Astrocyte (in vitro differentiated cells and primary cell): ENCODE results near the gene NKAIN2. TPM values are rescaled to one million over a fixed set of nuclear protein-coding genes. Genes with fewer than 3 reads are reported as not detected.
"Not testable (repeated sequence)": the region's sequence is repeated elsewhere in the genome, so short reads cannot be mapped to it uniquely, and the experiment has no call there.

Source experiments
- DNase-seq: peaks from one replicate; pipeline ENCODE4 v3.0.0-alpha.2; 2010; ENCODE audit warnings: low read depth
- FAIRE-seq: peaks from 2 replicates; lab custom pipeline; 2011; peaks lifted over from hg19 to GRCh38; lab: Jason Lieb, UNC
- H2AFZ ChIP-seq: 2 replicates; pipeline ENCODE4 v1.6.0; 2012; ENCODE audit warnings: low read depth, low read length, inconsistent platforms
- H3K27ac ChIP-seq: 2 replicates; pipeline ENCODE4 v1.5.1; 2011; ENCODE audit warnings: low read depth, low read length, inconsistent platforms
- H3K27me3 ChIP-seq: 2 replicates; pipeline ENCODE4 v1.6.0; 2011; ENCODE audit warnings: low read length, inconsistent platforms; ENCODE audit not compliant: insufficient read depth
- H3K36me3 ChIP-seq: 2 replicates; pipeline ENCODE4 v1.5.1; 2011; ENCODE audit warnings: low read length, inconsistent platforms; ENCODE audit not compliant: insufficient read depth
- H3K4me1 ChIP-seq: 2 replicates; pipeline ENCODE4 v1.5.1; 2011; ENCODE audit warnings: low read length, inconsistent platforms; ENCODE audit not compliant: insufficient read depth
- H3K4me2 ChIP-seq: 2 replicates; pipeline ENCODE4 v1.6.0; 2012; ENCODE audit warnings: low read length, inconsistent platforms
- H3K4me3 ChIP-seq: 2 replicates; pipeline ENCODE4 v1.5.1; 2011; ENCODE audit warnings: low read depth, mild to moderate bottlenecking, low read length, inconsistent platforms; ENCODE audit not compliant: insufficient read depth
- H3K79me2 ChIP-seq: 2 replicates; pipeline ENCODE4 v1.6.0; 2012; ENCODE audit warnings: mild to moderate bottlenecking, low read length, inconsistent platforms; ENCODE audit not compliant: insufficient read depth
- H3K9ac ChIP-seq: 2 replicates; pipeline ENCODE4 v1.6.0; 2012; ENCODE audit warnings: mild to moderate bottlenecking, low read length, inconsistent platforms
- H3K9me3 ChIP-seq: 2 replicates; pipeline ENCODE4 v1.5.1; 2012; ENCODE audit warnings: low read depth, mild to moderate bottlenecking, low read length, inconsistent platforms; ENCODE audit not compliant: insufficient read depth
- H4K20me1 ChIP-seq: 2 replicates; pipeline ENCODE4 v1.6.0; 2012; ENCODE audit warnings: low read length, inconsistent platforms; ENCODE audit not compliant: insufficient read depth
- H3K27ac Mint-ChIP-seq: one replicate; pipeline ENCODE4 v1.8.0; 2021; ENCODE audit warnings: mild to moderate bottlenecking, mixed read lengths; ENCODE audit not compliant: unreplicated experiment
- H3K27me3 Mint-ChIP-seq: one replicate; pipeline ENCODE4 v1.8.0; 2021; ENCODE audit warnings: low read depth, mixed read lengths; ENCODE audit not compliant: unreplicated experiment
- H3K36me3 Mint-ChIP-seq: one replicate; pipeline ENCODE4 v1.8.0; 2021; ENCODE audit warnings: low read depth, mixed read lengths; ENCODE audit not compliant: unreplicated experiment
- H3K4me1 Mint-ChIP-seq: one replicate; pipeline ENCODE4 v1.8.0; 2021; ENCODE audit warnings: low read depth, mixed read lengths; ENCODE audit not compliant: unreplicated experiment
- H3K4me3 Mint-ChIP-seq: one replicate; pipeline ENCODE4 v1.8.0; 2021; ENCODE audit warnings: mild to moderate bottlenecking, moderate library complexity, mixed read lengths; ENCODE audit not compliant: unreplicated experiment
- H3K9me3 Mint-ChIP-seq: one replicate; pipeline ENCODE4 v1.8.0; 2021; ENCODE audit warnings: mild to moderate bottlenecking, mixed read lengths; ENCODE audit not compliant: unreplicated experiment
- EZH2 ChIP-seq: IDR thresholded peaks from 2 replicates; pipeline ENCODE4 v1.6.1; 2012; ENCODE audit warnings: mild to moderate bottlenecking, low read length, inconsistent platforms; ENCODE audit not compliant: insufficient read depth
- total RNA-seq: library from RNA; stranded (reverse); gene quantifications from 2 replicates; pipeline ENCODE4 v1.2.1, GENCODE V29; 2021
- TF ChIP-seq, protein P1 (sequence below): IDR thresholded peaks from 2 replicates; pipeline ENCODE4 v1.5.1; 2011; ENCODE audit warnings: low read depth, mild to moderate bottlenecking, inconsistent platforms, low read length, moderate library complexity; ENCODE audit not compliant: insufficient read depth

Gene NKAIN2
- total RNA-seq, 1 donor from 2014 or later, result 0.07 TPM

DNA sequence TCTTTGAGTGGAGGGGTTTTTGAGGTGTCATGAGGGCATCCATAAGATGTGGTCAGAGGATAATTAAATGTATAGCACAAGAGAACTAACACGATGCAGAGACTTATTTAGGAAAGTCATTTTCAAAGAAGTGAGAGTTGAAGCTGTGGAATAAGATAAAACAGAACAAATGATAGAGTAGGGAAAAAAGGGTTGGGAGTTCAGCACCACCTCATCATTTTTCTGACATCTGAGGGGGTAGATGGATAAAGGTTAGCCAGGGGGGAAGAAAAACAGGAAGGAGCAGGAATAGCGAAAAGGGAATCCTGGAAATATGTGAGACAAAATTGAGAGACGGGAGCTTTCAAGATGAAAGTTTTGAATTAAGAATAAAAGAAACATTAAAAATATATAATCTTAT lies 434.2 kb downstream of the NKAIN2 start:
- H3K4me3 Mint-ChIP-seq, result no peak overlapping the region
- Histone ChIP-seq H3K79me2 (no peaks in the 10 kb centered on the region), H4K20me1 (no peaks in the 10 kb centered on the region), H3K36me3 (no peaks in the 10 kb centered on the region), H3K4me1 (no peaks in the 10 kb centered on the region), H3K9me3 (no peaks in the 10 kb centered on the region), H3K9ac (no peak overlapping the region), H3K27me3 (no peaks in the 10 kb centered on the region), H3K27ac (no peak overlapping the region), H3K4me2 (no peak overlapping the region), H3K4me3 (no peak overlapping the region), H2AFZ (no peak overlapping the region)
- peaks cover 4% of the 10 kb centered on the region for H3K36me3 Mint-ChIP-seq
- FAIRE-seq, result no peak
- DNase-seq, result no peak
- TF ChIP-seq EZH2, result no peak
- TF ChIP-seq, protein P1, sequence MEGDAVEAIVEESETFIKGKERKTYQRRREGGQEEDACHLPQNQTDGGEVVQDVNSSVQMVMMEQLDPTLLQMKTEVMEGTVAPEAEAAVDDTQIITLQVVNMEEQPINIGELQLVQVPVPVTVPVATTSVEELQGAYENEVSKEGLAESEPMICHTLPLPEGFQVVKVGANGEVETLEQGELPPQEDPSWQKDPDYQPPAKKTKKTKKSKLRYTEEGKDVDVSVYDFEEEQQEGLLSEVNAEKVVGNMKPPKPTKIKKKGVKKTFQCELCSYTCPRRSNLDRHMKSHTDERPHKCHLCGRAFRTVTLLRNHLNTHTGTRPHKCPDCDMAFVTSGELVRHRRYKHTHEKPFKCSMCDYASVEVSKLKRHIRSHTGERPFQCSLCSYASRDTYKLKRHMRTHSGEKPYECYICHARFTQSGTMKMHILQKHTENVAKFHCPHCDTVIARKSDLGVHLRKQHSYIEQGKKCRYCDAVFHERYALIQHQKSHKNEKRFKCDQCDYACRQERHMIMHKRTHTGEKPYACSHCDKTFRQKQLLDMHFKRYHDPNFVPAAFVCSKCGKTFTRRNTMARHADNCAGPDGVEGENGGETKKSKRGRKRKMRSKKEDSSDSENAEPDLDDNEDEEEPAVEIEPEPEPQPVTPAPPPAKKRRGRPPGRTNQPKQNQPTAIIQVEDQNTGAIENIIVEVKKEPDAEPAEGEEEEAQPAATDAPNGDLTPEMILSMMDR, result no peak
- no peak overlapping the region for H3K27ac Mint-ChIP-seq
- no peaks in the 10 kb centered on the region for H3K27me3 Mint-ChIP-seq
- H3K9me3 Mint-ChIP-seq, result peaks cover 2% of the 10 kb centered on the region
- H3K4me1 Mint-ChIP-seq, result no peaks in the 10 kb centered on the region

DNA sequence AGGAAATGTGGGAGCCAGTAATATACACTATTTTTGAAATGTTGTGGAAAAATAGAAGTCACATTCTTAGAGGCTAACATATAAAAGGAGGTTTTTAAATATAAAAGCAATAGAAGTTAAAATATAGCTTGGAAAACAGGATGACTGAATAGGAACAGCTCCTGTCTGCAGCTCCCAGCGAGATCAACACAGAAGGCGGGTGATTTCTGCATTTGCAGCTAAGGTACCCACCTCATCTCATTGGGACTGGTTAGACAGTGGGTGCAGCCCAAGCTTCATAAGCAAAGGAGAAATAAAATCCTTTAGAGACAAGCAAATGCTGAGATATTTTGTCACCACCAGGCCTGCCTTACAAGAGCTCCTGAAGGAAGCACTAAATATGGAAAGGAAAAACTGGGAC lies 434.7 kb downstream of the NKAIN2 start:
- not testable (repeated sequence) for H3K4me3 ChIP-seq, H3K27ac ChIP-seq, H3K4me1 Mint-ChIP-seq, H2AFZ ChIP-seq, DNase-seq, H3K27ac Mint-ChIP-seq, H3K27me3 ChIP-seq, H3K79me2 ChIP-seq, H3K4me3 Mint-ChIP-seq, H4K20me1 ChIP-seq, H3K9me3 Mint-ChIP-seq, H3K9ac ChIP-seq, FAIRE-seq, H3K27me3 Mint-ChIP-seq, H3K36me3 ChIP-seq, H3K36me3 Mint-ChIP-seq, H3K4me2 ChIP-seq, H3K4me1 ChIP-seq, H3K9me3 ChIP-seq

DNA sequence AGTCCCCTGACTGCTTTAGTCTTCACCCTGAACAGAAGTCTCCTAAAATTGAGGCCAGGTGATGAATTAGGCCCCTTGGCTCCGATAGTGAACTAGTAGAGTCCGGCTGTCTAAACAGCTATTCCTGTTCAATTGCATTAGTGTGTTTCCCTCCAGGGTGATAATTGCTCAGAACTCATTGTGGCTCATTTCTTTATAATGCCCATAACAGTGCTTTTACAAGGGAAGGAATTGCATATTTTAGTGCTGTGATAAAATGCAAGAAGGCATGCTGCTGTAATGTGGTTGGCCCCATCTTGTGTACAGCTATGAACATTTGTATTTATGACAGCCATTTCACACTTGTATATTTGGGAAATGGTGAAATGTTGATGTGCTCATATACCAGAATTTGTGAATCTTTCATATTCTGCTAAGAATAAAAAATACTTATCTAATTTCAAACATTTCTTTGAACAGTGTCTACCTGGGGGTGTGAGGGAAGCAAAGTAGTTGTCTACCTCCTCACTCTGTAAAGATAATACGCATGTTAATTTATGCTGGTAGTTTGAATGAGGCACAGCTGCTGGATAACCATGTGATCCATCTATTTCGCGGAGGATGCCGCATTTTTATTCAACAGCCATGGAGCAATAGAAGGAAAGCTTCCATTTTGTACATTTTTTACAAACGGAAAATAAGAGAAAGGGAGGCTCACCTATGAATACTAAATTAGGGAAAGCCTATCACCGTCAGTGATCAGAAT lies 451.4 kb downstream of the NKAIN2 start:
- H3K27me3 Mint-ChIP-seq, result no peaks in the 10 kb centered on the region
- H3K9me3 ChIP-seq, result no peaks in the 10 kb centered on the region

More for the DNA sequence above, 451.4 kb downstream of the NKAIN2 start:
- TF ChIP-seq, protein P1, result no peak
- TF ChIP-seq EZH2, result no peak
- Mint-ChIP-seq H3K36me3 (no peaks in the 10 kb centered on the region), H3K4me1 (no peaks in the 10 kb centered on the region), H3K27ac (no peak overlapping the region), H3K9me3 (no peaks in the 10 kb centered on the region), H3K4me3 (no peak overlapping the region)
- H3K4me3 ChIP-seq, result no peak overlapping the region
- H3K4me1 ChIP-seq, result no peaks in the 10 kb centered on the region
- H4K20me1 ChIP-seq, result no peaks in the 10 kb centered on the region
- H3K4me2 ChIP-seq, result no peak overlapping the region
- DNase-seq (no peak), FAIRE-seq (no peak)
- H3K27ac ChIP-seq, result no peak overlapping the region
- H3K9ac ChIP-seq, result no peak overlapping the region
- no peaks in the 10 kb centered on the region for H3K79me2 ChIP-seq
- H3K36me3 ChIP-seq, result no peaks in the 10 kb centered on the region
- no peak overlapping the region for H2AFZ ChIP-seq
- H3K27me3 ChIP-seq, result no peaks in the 10 kb centered on the region
